Measurements from ENCODE around the gene TIPARP. TPM values are rescaled to one million over a fixed set of nuclear protein-coding genes. Genes with fewer than 3 reads are reported as not detected.

Gene TIPARP, protein sequence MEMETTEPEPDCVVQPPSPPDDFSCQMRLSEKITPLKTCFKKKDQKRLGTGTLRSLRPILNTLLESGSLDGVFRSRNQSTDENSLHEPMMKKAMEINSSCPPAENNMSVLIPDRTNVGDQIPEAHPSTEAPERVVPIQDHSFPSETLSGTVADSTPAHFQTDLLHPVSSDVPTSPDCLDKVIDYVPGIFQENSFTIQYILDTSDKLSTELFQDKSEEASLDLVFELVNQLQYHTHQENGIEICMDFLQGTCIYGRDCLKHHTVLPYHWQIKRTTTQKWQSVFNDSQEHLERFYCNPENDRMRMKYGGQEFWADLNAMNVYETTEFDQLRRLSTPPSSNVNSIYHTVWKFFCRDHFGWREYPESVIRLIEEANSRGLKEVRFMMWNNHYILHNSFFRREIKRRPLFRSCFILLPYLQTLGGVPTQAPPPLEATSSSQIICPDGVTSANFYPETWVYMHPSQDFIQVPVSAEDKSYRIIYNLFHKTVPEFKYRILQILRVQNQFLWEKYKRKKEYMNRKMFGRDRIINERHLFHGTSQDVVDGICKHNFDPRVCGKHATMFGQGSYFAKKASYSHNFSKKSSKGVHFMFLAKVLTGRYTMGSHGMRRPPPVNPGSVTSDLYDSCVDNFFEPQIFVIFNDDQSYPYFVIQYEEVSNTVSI
- total RNA-seq: 10 to 100 TPM; 59.2 to 66.6 (median 64.3) TPM
- 1 to 10 TPM; 4.2 to 8.4 TPM for polyA plus RNA-seq
- total RNA-seq: 188 reads per million, percentile 92 among the genes with 10 or more reads in this experiment

DNA sequence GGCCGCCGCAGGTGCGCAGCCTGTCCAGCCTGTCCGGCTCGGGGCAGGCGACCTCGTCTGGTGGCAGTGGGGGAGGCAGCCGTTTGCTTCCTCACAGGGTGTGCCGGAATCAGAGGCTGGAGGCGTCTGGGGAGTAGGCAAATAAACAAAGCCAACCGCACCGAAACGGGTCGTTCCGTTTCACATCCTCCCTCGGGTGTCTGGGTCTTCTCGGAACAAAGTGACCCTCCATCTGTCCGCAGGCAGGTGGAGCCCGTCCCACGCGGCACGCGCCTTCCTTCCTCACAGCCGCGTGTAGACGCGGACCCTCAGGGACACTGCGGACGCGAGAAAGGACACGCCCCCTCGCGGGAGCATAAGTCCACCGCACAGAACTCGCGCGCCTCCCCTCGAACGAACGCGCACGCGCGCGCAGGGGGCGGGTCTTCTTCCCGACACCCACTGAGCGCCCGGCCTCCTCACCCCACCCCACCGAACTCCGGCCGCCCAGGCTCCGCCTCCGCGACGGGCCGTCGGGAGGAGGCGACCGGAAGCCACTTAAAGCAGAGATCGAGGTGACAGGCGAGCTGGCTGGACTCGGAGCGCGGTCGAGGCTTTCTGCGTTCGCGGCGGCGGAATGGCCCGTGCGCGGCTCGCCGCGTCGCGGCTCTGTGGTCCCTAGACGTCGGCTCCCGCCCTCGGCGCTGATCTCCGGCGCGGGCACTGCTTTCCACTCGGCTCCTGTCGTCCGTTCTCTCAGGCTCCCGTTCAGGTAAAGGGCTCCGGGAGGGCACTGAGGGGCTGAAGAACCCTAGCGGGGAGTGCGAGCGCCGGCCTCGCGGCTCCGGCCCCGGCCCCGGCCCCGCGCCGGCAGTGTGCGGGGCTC lies at the start of gene TIPARP:
Gene TIPARP (plus strand): TSS at position 545 of the 865 bp plus-strand sequence. CDS start 3,108 bp downstream, outside the sequence.
- H3K4me3 Mint-ChIP-seq: peak within 1 kb of the TSS; percentile 94 to 98 (median 97)
- H3K36me3 Mint-ChIP-seq: peaks cover 5 to 36% (median 12%) of the 10 kb centered on the region in 5 donors
- intact Hi-C loops (cut with micrococcal nuclease): loop anchor here (1.0 to 10.0 kb wide), 24 partner anchors 10 to 1971 kb away; partner anchors contain the start of genes CCNL1 (in 2 of the 2), SLC33A1 (in 2 of the 2), SSR3 (in 2 of the 2) and C3orf33 (in 1 of the 2)
- H3K27me3 Mint-ChIP-seq: no peaks in the 10 kb centered on the region
- ChIA-PET CTCF (interaction anchor here (0.8 to 1.3 kb wide), 3 partner anchors 406 to 409 kb away, joined by 3 to 9 read pairs (median 5); no protein-coding TSS in a partner anchor), POLR2A (interaction anchor here (0.6 to 5.0 kb wide), 24 partner anchors 9 to 501 kb away, joined by 3 to 46 read pairs (median 4); partner anchors contain the start of genes CCNL1 and SSR3)
- peak within 1 kb of the TSS; percentile 85 for H3K27ac ChIP-seq (ENCODE audit: low read depth, low read length)
- ATAC-seq (peak; percentile 93), DNase-seq (peak; percentile 95 to 100 (median 98))
- peaks cover 0 to 13% (median 9%) of the 10 kb centered on the region in 3 experiments for H3K36me3 ChIP-seq (ENCODE audit: control insufficient read depth in 2 of 3, insufficient read depth in 3 of 3, low read length in 3 of 3)
- peak within 1 kb of the TSS; percentile 93 for H3K4me3 ChIP-seq (ENCODE audit: low read length)
- H3K4me1 Mint-ChIP-seq: peaks cover 34 to 44% (median 39%) of the 10 kb centered on the region in 7 donors
- H3K9me3 Mint-ChIP-seq: no peaks in the 10 kb centered on the region
- H3K27me3 ChIP-seq (ENCODE audit: control insufficient read depth in 2 of 2, insufficient read depth in 2 of 2, low read length in 2 of 2): no peaks in the 10 kb centered on the region
- no peaks in the 10 kb centered on the region for H3K9me3 ChIP-seq (ENCODE audit: control insufficient read depth in 2 of 3, low read length in 3 of 3)
- peaks cover 25 to 28% of the 10 kb centered on the region in 2 donors for H3K4me1 ChIP-seq (ENCODE audit: control insufficient read depth in 2 of 2, insufficient read depth in 2 of 2, low read length in 2 of 2)
- H3K27ac Mint-ChIP-seq: peak within 1 kb of the TSS; percentile 94 to 99 (median 97)

DNA sequence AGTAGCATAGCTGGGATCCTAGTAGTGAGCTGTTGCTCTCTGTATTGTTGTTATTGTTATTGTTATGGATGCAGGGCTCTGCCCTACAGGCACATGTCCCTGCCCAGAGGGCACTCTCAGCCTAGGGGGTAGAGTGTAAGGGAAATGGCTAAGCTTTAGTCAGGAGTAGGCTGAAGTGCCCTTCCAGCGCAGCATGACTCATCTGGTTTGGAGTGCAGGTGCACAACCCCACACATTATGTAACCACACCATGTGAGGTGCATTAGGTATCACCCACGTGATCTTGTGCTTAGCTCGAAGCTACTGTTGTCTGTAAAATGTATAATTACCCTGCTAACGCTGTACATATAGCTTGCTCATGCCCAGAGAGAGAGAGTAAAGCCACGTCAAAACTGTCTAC lies 48.3 kb upstream of the TIPARP start:
- H3K9me3 Mint-ChIP-seq: no peaks in the 10 kb centered on the region
- H3K36me3 Mint-ChIP-seq: no peaks in the 10 kb centered on the region
- Histone ChIP-seq H3K9me3 (ENCODE audit: control insufficient read depth in 2 of 3, low read length in 3 of 3) (no peaks in the 10 kb centered on the region), H3K4me3 (ENCODE audit: low read length) (no peak overlapping the region), H3K36me3 (ENCODE audit: control insufficient read depth in 2 of 3, insufficient read depth in 3 of 3, low read length in 3 of 3) (no peaks in the 10 kb centered on the region), H3K27me3 (ENCODE audit: control insufficient read depth in 2 of 2, insufficient read depth in 2 of 2, low read length in 2 of 2) (no peaks in the 10 kb centered on the region), H3K4me1 (ENCODE audit: control insufficient read depth in 2 of 2, insufficient read depth in 2 of 2, low read length in 2 of 2) (no peaks in the 10 kb centered on the region), H3K27ac (ENCODE audit: low read depth, low read length) (no peak overlapping the region)
- H3K27me3 Mint-ChIP-seq: peaks cover 0 to 6% (median 0%) of the 10 kb centered on the region in 5 donors
- DNase-seq: no peak
- ChIA-PET CTCF (no interaction called here), POLR2A (interaction anchor here (0.6 to 1.0 kb wide), 2 partner anchors 47 to 1951 kb away, joined by 3 read pairs; no protein-coding TSS in a partner anchor)
- intact Hi-C loops (cut with micrococcal nuclease): no loop called here
- no peak for ATAC-seq
- H3K4me3 Mint-ChIP-seq: no peak overlapping the region
- H3K27ac Mint-ChIP-seq: no peak overlapping the region
- peaks cover 0 to 3% (median 0%) of the 10 kb centered on the region in 7 donors for H3K4me1 Mint-ChIP-seq

DNA sequence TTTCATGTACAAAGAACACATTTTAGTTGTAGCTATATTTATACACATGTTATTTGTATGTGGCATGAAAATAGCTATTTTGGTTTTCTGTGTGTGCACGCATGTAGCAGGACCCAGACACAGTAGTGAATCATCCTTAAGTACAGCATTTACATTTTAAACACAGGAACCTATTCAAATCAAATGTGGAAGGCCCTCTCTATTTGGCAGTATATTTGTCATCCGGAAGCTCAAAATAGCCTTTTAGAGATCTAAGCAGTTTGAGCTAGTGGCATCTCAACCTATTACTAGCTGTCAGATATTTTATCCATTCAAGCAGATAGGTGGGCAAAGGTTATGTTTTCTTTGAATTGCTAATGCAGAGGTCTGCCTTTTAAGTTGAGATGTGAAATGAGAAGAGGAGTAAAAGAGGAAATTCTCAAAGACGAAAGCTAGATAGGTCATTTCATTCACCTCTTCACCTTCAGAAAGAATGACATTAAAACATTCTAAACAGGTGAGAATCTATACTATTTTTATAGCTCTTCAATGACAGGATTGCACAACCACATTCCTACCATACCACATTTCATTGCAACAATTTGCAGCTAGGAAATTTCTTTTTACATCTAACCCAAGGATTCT lies 46.3 kb upstream of the TIPARP start:
- intact Hi-C loops (cut with micrococcal nuclease): no loop called here
- Histone ChIP-seq H3K9me3 (ENCODE audit: control insufficient read depth in 2 of 3, low read length in 3 of 3) (no peaks in the 10 kb centered on the region), H3K27me3 (ENCODE audit: control insufficient read depth in 2 of 2, insufficient read depth in 2 of 2, low read length in 2 of 2) (no peaks in the 10 kb centered on the region), H3K36me3 (ENCODE audit: control insufficient read depth in 2 of 3, insufficient read depth in 3 of 3, low read length in 3 of 3) (no peaks in the 10 kb centered on the region), H3K4me3 (ENCODE audit: low read length) (no peak overlapping the region), H3K27ac (ENCODE audit: low read depth, low read length) (no peak overlapping the region), H3K4me1 (ENCODE audit: control insufficient read depth in 2 of 2, insufficient read depth in 2 of 2, low read length in 2 of 2) (no peaks in the 10 kb centered on the region)
- ChIA-PET POLR2A (interaction anchor here (0.6 kb wide), 1 partner anchor 228 kb away, joined by 3 read pairs; no protein-coding TSS in a partner anchor), CTCF (no interaction called here)
- no peaks in the 10 kb centered on the region for H3K9me3 Mint-ChIP-seq
- H3K4me3 Mint-ChIP-seq: no peak overlapping the region
- DNase-seq (no peak), ATAC-seq (no peak)
- peaks cover 0 to 6% (median 0%) of the 10 kb centered on the region in 5 donors for H3K27me3 Mint-ChIP-seq
- no peak overlapping the region for H3K27ac Mint-ChIP-seq
- peaks cover 0 to 3% (median 0%) of the 10 kb centered on the region in 7 donors for H3K4me1 Mint-ChIP-seq
- H3K36me3 Mint-ChIP-seq: no peaks in the 10 kb centered on the region

DNA sequence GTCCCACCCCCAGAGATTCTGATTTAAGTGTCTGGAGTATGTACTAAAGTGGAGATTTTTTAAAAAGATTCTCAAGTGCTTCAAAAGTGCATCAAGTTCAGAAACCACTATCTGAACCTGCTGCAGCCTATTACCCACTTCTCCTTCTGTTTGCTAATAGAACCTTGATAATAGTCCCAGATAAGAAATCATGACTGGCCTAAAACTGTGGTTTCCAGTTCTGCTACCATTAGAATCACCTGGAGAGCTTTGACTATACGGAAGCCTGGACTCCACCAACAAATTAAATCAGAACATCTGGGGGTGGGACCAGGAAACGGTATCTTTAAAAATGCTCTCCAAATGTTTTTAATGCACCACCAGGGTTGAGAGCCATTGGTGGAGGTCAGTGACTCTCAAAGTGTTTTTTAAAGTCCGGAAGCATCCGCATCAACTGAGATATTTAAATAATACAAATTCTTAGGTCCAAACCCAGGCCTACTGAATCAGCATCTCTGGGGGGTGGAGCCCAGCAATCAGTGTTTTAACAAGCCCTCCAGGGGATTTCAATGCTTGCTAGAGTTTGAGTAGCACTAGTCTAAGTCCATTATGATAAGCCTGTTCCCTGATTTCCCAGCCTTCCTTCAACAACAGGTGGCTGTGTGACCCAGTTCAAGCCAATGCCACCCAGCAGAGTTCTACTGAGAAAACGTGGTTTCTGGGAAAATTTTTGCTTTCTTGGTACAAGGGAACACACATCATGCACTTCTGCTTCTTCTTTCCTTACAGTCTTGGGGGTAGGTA lies 45.4 kb upstream of the TIPARP start:
- no peaks in the 10 kb centered on the region for H3K36me3 Mint-ChIP-seq
- intact Hi-C loops (cut with micrococcal nuclease): no loop called here
- Histone ChIP-seq H3K9me3 (ENCODE audit: control insufficient read depth in 2 of 3, low read length in 3 of 3) (no peaks in the 10 kb centered on the region), H3K4me3 (ENCODE audit: low read length) (no peak overlapping the region), H3K27ac (ENCODE audit: low read depth, low read length) (no peak overlapping the region), H3K36me3 (ENCODE audit: control insufficient read depth in 2 of 3, insufficient read depth in 3 of 3, low read length in 3 of 3) (no peaks in the 10 kb centered on the region), H3K4me1 (ENCODE audit: control insufficient read depth in 2 of 2, insufficient read depth in 2 of 2, low read length in 2 of 2) (no peaks in the 10 kb centered on the region), H3K27me3 (ENCODE audit: control insufficient read depth in 2 of 2, insufficient read depth in 2 of 2, low read length in 2 of 2) (no peaks in the 10 kb centered on the region)
- no peaks in the 10 kb centered on the region for H3K9me3 Mint-ChIP-seq
- CTCF ChIA-PET: no interaction called here
- peaks cover 0 to 3% (median 0%) of the 10 kb centered on the region in 7 donors for H3K4me1 Mint-ChIP-seq
- POLR2A ChIA-PET: no interaction called here
- no peak overlapping the region for H3K27ac Mint-ChIP-seq
- ATAC-seq: no peak
- no peak for DNase-seq
- no peak overlapping the region for H3K4me3 Mint-ChIP-seq
- H3K27me3 Mint-ChIP-seq: peaks cover 0 to 6% (median 0%) of the 10 kb centered on the region in 5 donors

DNA sequence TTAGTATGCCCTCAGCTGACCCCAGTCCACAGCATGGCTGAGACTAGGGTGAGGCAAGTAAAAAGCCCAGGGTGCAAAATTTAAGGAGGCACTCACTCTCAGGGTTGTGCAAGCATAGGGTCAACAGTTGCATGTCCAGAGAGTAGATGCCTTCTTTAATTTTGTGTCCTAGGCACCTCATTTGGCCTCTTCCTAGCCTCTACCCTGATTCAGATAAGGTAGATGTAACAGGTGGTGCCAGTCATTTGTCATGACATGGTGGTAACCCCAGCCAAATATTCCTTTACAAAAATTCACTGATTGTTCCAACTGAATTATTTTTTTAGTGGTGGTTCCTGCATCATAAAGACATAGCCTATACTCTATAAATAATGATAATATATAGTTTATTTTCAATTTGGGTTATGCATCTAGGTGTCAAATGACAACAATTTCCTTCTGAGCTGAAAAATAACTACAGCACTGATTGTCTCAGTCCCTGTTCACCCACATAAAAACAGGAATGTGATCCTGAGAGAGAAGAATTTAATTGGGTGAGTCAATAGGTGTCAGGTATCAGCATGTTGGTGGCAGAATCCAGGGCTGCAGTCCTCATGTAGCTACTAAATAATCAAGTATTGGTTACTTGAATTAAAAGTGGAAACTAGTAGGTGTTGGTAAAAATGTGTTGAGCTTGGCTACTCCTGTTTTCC lies 44.2 kb upstream of the TIPARP start:
- Mint-ChIP-seq H3K27me3 (peaks cover 0 to 6% (median 0%) of the 10 kb centered on the region in 5 donors), H3K36me3 (no peaks in the 10 kb centered on the region), H3K4me3 (no peak overlapping the region), H3K27ac (no peak overlapping the region), H3K9me3 (no peaks in the 10 kb centered on the region), H3K4me1 (peaks cover 0 to 3% (median 0%) of the 10 kb centered on the region in 7 donors)
- POLR2A ChIA-PET: no interaction called here
- Histone ChIP-seq H3K27me3 (ENCODE audit: control insufficient read depth in 2 of 2, insufficient read depth in 2 of 2, low read length in 2 of 2) (no peaks in the 10 kb centered on the region), H3K9me3 (ENCODE audit: control insufficient read depth in 2 of 3, low read length in 3 of 3) (no peaks in the 10 kb centered on the region), H3K36me3 (ENCODE audit: control insufficient read depth in 2 of 3, insufficient read depth in 3 of 3, low read length in 3 of 3) (no peaks in the 10 kb centered on the region), H3K27ac (ENCODE audit: low read depth, low read length) (no peak overlapping the region), H3K4me1 (ENCODE audit: control insufficient read depth in 2 of 2, insufficient read depth in 2 of 2, low read length in 2 of 2) (no peaks in the 10 kb centered on the region), H3K4me3 (ENCODE audit: low read length) (no peak overlapping the region)
- intact Hi-C loops (cut with micrococcal nuclease): no loop called here
- CTCF ChIA-PET: no interaction called here
- ATAC-seq (no peak), DNase-seq (no peak)
